GM19372 (cell line): Measurements from ENCODE around the gene TRMT44.
"Not testable (repeated sequence)": the region's sequence is repeated elsewhere in the genome, so short reads cannot be mapped to it uniquely, and the experiment has no call there.

Experiments
- ATAC-seq: cut with Tn5 transposase; IDR thresholded peaks from one replicate; pipeline ENCODE4 v1.9.1; 2021; ENCODE audit warnings: mild to moderate bottlenecking, low read depth, moderate library complexity; ENCODE audit not compliant: unreplicated experiment

TRMT44 gene

GRCh38 chr4:8508740-8509139 is 68.2 kb downstream of the TRMT44 start:
- no peak for ATAC-seq

GRCh38 chr4:8509311-8509950 is 68.9 kb downstream of the TRMT44 start:
- no peak for ATAC-seq

GRCh38 chr4:8510191-8510590 is 69.6 kb downstream of the TRMT44 start:
- no peak for ATAC-seq

GRCh38 chr4:8510611-8511285 is 70.2 kb downstream of the TRMT44 start:
- ATAC-seq: no peak

GRCh38 chr4:8512510-8512909 is 71.9 kb downstream of the TRMT44 start:
- ATAC-seq: no peak

- ATAC-seq: not testable (repeated sequence)
Observed at GRCh38 chr4:8513080-8513479, 72.5 kb downstream of the TRMT44 start.

GRCh38 chr4:8513931-8514330 is 73.4 kb downstream of the TRMT44 start:
- ATAC-seq: no peak

- no peak for ATAC-seq
Observed at GRCh38 chr4:8514391-8514790, 73.8 kb downstream of the TRMT44 start.

GRCh38 chr4:8515316-8516060 is 74.9 kb downstream of the TRMT44 start:
- no peak for ATAC-seq

GRCh38 chr4:8516061-8516573 is 75.5 kb downstream of the TRMT44 start:
- no peak for ATAC-seq

- no peak for ATAC-seq
Observed at GRCh38 chr4:8516996-8517550, 76.5 kb downstream of the TRMT44 start.

GRCh38 chr4:8517946-8518345 is 77.4 kb downstream of the TRMT44 start:
- ATAC-seq: no peak

GRCh38 chr4:8522160-8523120 is 81.9 kb downstream of the TRMT44 start:
- no peak for ATAC-seq

- ATAC-seq: no peak
Observed at GRCh38 chr4:8523175-8523574, 82.6 kb downstream of the TRMT44 start.

- no peak for ATAC-seq
Observed at GRCh38 chr4:8523766-8524165, 83.2 kb downstream of the TRMT44 start.

- no peak for ATAC-seq
Observed at GRCh38 chr4:8524595-8525382, 84.2 kb downstream of the TRMT44 start.

GRCh38 chr4:8525383-8526120 is 85.0 kb downstream of the TRMT44 start:
- ATAC-seq: no peak
